Middle frontal gyrus (tissue), 1 donor: ENCODE measurements around the gene FMNL1.
"Not testable (repeated sequence)": the region's sequence is repeated elsewhere in the genome, so short reads cannot be mapped to it uniquely, and the experiment has no call there.

ENCODE experiments used
- DNase-seq: peaks from one replicate; pipeline ENCODE4 v3.0.0-alpha.2; 2015; ENCODE audit warnings: low spot score; ENCODE audit errors: extremely low spot score

Gene FMNL1

GRCh38 chr17:45221081-45222013, at the start of gene FMNL1:
Gene FMNL1 (plus strand): TSS chr17:45221885. CDS start chr17:45222125, 240 bp downstream.
- DNase-seq, result no peak

GRCh38 chr17:45172232-45172540, 49.5 kb upstream of the FMNL1 start:
- no peak for DNase-seq

- peak; percentile 74 for DNase-seq
Measured at GRCh38 chr17:45172541-45173286, 49.0 kb upstream of the FMNL1 start.

GRCh38 chr17:45175759-45176115, 45.9 kb upstream of the FMNL1 start:
- no peak for DNase-seq

DNA sequence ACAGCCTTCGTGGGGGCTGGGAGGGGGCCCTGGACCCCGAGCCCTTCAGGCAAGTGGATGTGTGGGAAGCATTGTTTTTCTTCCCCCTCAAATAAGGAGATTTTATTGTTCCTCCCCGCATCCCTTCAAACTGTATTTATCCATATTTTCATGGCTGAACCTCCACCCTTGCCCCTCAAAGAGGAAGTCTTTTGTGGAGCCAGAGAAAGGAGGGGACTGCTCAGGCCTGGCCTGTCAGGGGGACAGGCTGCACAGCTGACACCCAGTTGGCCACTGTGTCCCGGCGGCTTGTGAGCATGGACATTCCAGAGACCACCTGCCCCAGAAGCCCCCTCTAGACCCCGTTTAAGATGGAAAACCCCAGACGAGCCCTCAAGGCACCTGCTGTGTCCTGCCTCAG, 44.1 kb upstream of the FMNL1 start:
- no peak for DNase-seq

DNA sequence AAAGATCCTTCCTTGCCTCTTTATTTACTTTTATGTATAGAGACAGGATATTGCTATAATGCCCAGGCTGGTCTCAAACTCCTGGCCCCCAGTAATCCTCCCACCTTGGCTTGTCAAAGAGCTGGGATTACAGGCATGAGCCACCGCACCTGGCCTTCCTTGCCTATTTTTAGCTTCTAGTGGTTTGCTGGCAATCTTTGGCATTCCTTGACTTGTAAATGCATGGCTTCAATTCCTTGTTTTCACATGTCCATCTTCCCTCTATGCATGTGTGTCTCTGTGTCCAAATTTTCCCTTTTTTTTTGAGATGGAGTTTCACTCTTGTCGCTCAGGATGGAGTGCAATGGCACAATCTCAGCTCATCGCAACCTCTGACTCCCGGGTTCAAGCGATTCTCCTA, 37.5 kb upstream of the FMNL1 start:
- no peak for DNase-seq

GRCh38 chr17:45186801-45187354, 34.8 kb upstream of the FMNL1 start:
- DNase-seq, result no peak

GRCh38 chr17:45189009-45189408, 32.7 kb upstream of the FMNL1 start:
- no peak for DNase-seq

DNA sequence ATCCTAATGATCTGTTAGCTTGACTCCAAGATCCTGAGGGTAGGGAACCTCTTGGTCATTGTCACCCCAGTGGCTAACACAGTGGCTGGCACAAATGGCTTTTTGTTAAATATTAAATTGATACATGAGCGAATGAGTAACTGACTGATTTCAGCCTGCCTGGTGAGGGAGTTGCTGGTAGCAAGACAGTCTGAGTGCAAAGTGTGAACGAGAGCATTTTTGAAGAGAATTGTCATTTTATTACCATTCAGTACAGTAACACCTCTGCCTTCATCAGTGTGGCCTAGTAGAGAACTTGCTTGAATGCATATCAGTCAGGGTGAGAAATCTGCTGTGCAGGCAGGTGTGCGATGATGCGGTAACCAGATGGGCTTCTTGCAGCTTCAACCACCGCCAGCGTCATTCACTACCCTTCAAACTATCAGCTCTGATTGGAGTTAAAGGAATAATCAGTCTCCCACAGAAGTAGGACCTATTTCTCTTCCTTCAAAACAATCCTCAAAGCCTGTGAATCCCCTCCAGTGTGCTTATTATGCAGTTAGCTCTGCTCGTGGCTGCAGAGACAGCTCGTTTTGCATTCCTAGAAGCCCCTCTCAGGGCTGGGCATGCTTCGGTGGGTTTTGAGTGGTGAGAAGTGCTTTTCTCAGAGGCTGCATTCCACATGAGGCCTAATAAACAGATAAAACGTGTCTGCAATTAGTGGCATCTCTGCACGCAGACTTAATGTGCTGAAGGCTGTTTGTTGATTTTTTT, 31.0 kb upstream of the FMNL1 start:
- DNase-seq, result no peak

DNA sequence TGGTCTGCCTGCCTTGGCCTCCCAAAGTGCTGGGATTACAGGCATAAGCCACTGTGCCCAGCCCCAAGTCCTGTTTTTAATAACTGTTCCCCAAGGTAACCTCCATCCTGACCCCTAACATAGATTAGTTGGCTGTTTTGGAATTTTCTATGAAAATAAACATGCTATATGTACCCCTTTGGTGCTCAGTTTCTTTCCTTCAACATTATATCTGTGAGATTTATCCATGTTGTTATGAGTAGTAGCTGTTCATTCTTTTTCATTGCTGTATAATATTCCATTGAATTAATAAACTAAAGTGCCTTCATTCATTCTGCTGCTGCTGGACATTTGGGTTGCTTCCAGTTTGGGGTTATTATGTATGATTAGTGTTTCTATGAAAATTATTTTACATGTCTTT, 26.3 kb upstream of the FMNL1 start:
- DNase-seq, result no peak

DNA sequence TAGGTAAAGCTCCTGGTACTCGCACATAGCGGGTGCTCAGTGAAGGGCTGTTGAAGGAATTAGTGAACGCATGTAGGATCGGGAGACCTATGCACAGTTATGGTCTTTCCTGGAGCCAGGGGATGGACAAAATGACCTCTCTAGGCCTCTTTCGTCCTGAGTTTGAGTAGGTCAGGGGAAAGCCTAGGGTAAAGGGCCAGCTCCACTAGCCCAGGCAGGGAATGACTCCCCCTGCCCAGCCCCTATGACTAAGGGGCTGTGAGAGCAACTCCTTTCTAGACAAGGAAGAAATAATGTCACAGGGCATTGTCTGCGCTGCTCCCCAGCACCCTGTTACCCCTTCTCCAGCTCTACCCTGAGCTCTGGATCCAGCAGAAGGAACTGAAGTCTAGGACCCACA, 24.6 kb upstream of the FMNL1 start:
- no peak for DNase-seq

DNA sequence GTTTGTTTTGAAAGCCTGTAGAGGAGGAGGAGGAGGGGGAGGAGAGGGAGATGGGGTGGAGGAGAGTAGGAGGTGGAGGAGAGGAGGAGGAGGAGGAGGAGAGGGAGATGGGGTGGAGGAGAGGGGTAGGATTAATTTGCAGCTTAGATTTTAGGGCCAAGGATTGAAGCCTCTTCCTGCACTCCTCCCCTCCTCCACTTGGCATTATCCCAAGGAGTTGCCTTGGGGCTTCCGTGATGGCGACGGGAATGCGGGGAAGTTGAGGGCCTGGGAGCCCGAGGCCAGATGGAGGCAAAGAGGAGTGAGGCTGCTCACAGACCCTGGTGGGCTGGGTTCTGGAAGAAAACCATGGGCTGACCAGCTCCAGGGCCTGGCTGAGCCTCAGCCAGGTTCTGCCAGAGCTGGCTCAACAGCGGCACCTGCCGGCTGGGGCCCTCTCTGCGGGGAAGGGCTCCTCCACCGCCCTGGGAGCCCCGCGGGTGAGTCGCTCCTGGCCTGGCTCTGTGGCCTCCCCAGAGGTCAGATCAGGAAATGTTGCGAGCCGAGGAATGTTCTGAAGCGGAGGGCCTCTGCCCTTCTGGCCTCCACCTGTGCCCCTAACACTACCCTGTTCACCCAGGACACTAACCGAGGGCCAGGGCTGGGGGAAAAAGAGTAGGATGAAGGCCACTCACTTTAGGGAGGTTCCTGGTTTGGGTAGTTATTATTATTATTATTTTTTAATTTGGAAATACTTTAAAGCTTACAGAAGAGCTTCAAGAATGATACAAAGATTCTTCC, 23.9 kb upstream of the FMNL1 start:
- peak; percentile 76 for DNase-seq

GRCh38 chr17:45200701-45201100, 21.0 kb upstream of the FMNL1 start:
- no peak for DNase-seq

DNA sequence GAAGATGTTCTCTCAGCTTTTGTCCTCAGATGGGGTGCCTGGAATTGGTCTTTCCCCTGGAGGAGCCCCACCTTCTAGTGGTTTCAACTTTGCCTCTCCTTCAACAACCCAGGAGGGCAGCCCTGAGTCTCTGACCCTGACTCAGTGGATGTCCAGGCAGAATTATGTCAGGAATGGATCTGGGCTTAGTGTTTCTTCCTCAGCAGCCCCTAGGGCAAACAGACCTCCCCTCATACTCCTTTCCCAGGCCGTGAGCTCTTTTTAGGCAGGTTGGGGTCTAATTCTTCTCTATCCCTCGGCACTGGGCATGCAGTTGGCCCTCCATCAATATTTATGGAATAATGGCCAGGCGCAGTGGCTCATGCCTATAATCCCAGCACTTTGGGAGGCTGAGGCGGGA, 20.2 kb upstream of the FMNL1 start:
- no peak for DNase-seq

DNA sequence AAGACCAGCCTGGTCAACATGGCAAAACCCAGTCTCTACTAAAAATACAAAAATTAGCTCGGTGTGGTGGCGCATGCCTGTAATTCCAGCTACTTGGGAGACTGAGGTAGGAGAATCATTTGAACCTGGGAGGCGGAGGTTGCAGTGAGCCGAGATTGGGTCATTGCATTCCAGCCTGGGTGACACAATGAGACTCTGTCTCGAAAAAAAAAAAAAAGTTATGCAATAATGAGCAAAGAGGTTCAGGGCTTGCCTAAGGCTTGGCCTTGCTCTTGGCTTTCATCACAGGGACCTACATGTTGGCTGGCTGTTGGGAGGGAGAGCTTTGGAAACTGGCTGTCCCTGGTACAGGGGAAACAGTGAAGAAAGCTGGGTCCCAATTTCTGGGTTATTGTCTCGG, 19.8 kb upstream of the FMNL1 start:
- DNase-seq, result not testable (repeated sequence)

GRCh38 chr17:45218895-45219661, 2.6 kb upstream of the FMNL1 start:
- no peak for DNase-seq

- no peak for DNase-seq
Measured at GRCh38 chr17:45220079-45220478, 1.6 kb upstream of the FMNL1 start.

- DNase-seq, result no peak
Measured at GRCh38 chr17:45222014-45222288, 266 bp downstream of the FMNL1 start.

DNA sequence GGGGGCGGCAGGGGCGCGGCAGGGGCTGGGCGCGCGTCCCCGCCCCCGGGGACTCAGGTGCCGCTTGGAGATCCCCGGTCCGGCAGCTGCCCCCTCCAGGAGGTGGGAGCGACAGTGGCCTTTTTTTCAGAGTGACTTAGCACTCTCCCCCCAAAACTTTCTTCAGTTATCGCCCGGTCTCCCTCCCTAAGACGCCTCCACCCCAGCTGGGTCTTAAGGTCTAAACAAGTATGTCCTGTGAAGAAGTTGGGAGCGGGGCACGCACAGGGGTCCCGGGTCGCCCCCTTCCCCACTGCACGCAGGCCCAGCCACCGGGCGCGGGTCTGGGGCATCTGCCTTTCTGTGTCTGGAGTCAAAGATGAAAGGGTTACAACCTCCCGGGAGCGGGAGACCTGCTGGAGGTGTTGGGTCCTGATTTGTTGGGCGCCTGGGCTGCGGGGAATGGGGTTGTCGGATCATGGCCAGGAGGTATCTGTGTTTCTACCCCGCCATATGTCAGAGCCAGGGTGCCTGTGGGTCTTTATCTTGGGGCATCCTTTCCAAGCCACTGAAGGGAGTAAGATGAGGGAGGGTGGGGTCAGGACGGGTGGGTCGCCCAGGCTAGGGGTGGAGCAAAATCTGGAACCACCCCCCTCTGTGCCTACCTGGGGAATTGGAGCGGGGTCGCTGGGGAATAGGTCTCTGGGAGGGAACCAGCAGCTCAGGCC, 757 bp downstream of the FMNL1 start:
- DNase-seq, result no peak

GRCh38 chr17:45222996-45223538, 1.4 kb downstream of the FMNL1 start:
- no peak for DNase-seq
